Gastroesophageal sphincter (tissue), 4 donors: ENCODE measurements around the gene R3HDM2. TPM values are rescaled to one million over a fixed set of nuclear protein-coding genes. Genes with fewer than 3 reads are reported as not detected.

Experiments
- ATAC-seq: fragments of 150-250 bp; one replicate; pipeline ENCODE4 v1.9.1; 2016; ENCODE audit warnings: mild to moderate bottlenecking, moderate library complexity
- H3K27ac ChIP-seq, 4 donors: fragments of 200-600 bp; sonication (generic) in 3 of 4; 1 replicate in 3 of 4; 2 replicates in 1 of 4; pipeline ENCODE4 v1.5.1; 2016 to 2019
- H3K27me3 ChIP-seq: fragments of 200-600 bp; sonication (generic); one replicate; pipeline ENCODE4 v1.5.1; 2019
- H3K36me3 ChIP-seq, 2 donors: fragments of 200-600 bp; sonication (generic); one replicate each; pipeline ENCODE4 v1.5.1; 2019; ENCODE audit warnings: control low read depth in 1 of 2
- H3K4me1 ChIP-seq, 3 donors: fragments of 200-600 bp; sonication (generic); 1 replicate in 2 of 3; 2 replicates in 1 of 3; pipeline ENCODE4 v1.5.1; 2016 to 2019; ENCODE audit warnings: control low read depth in 2 of 3
- H3K4me3 ChIP-seq, 2 donors: fragments of 200-600 bp; sonication (generic); one replicate each; pipeline ENCODE4 v1.5.1; 2019; ENCODE audit warnings: mild to moderate bottlenecking in 1 of 2, moderate library complexity in 1 of 2
- H3K9me3 ChIP-seq, 3 donors: fragments of 200-600 bp; sonication (generic); one replicate each; pipeline ENCODE4 v1.5.1; 2017 to 2019; ENCODE audit warnings: control low read depth in 2 of 3
- EP300 ChIP-seq: sonication (generic); formaldehyde crosslinking; IDR thresholded peaks from one replicate; pipeline ENCODE4 v1.6.1; 2017; ENCODE audit warnings: antibody characterized with exemption, mild to moderate bottlenecking
- POLR2A ChIP-seq, 2 donors: fragments of 450-650 bp; IDR thresholded peaks; one replicate each; pipeline ENCODE4 v1.6.1; 2017; ENCODE audit warnings: antibody characterized with exemption in 2 of 2, mild to moderate bottlenecking in 2 of 2, moderate library complexity in 1 of 2
- POLR2AphosphoS5 ChIP-seq: sonication (generic); formaldehyde crosslinking; IDR thresholded peaks from one replicate; pipeline ENCODE4 v1.6.1; 2017; ENCODE audit warnings: antibody characterized with exemption
- WGBS, 2 donors: methylation state at CpG; one replicate each; pipeline ENCODE4 v1.1.5; 2018; ENCODE audit warnings: low coverage in 1 of 2; 5-methylcytosine and 5-hydroxymethylcytosine counted together
- total RNA-seq, 4 donors: library from RNA; depleted of rRNA; stranded (reverse); fragments of >200 nt; gene quantifications; one replicate each; pipeline ENCODE4 v1.1.0, GENCODE V29; 2016
- TF ChIP-seq, protein P1 (sequence below), 4 experiments: fragments of 200-600 bp in 2 of 4; fragments of 450-650 bp in 2 of 4; sonication (generic) in 1 of 4; IDR thresholded peaks; one replicate each; pipeline ENCODE4 v1.5.1; 2017 to 2019; ENCODE audit warnings: antibody characterized with exemption in 4 of 4, mild to moderate bottlenecking in 2 of 4, moderate library complexity in 2 of 4

The R3HDM2 gene
- total RNA-seq, 4 donors from 2014 or later = 38.0 to 60.1 (median 45.9) TPM

DNA sequence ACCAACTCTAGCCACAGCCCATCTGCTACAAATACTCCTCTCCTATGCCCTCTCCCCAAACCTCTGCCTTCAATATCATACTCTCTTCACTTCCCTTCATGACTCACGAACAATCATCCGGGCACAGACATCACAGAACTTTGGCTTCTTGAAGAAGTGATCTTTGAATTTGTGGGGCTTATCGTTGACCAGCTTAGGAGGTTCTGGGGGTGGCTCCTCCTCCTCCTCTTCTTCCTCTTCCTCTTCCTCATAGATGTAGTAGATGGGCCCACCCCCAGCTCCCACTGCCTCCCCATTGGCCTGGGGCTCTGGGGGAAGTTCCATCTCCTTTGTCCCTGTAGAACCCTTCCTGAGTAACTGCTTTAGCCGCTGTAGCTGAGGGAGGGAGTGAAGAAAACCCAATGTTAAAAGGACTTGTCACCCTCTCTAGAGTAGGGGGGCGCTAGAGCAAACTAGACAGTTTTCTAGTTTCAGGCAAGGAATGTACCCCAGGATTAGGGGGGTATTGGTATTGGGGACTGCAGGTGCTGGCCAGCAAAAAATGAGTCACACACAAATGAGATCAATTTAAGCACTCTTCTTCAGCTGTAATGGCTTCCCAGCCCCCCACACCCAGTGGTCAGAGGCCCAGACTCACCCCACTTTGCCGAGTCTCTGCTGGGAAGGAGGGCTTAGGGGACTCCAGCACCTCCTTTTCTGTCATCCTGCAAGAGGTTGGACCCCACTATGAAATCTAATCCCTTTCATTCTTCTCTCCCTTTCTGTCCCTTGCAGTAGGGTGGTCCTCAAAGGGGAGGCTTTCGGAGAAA lies 181.7 kb downstream of the R3HDM2 start:
- TF ChIP-seq, protein P1, sequence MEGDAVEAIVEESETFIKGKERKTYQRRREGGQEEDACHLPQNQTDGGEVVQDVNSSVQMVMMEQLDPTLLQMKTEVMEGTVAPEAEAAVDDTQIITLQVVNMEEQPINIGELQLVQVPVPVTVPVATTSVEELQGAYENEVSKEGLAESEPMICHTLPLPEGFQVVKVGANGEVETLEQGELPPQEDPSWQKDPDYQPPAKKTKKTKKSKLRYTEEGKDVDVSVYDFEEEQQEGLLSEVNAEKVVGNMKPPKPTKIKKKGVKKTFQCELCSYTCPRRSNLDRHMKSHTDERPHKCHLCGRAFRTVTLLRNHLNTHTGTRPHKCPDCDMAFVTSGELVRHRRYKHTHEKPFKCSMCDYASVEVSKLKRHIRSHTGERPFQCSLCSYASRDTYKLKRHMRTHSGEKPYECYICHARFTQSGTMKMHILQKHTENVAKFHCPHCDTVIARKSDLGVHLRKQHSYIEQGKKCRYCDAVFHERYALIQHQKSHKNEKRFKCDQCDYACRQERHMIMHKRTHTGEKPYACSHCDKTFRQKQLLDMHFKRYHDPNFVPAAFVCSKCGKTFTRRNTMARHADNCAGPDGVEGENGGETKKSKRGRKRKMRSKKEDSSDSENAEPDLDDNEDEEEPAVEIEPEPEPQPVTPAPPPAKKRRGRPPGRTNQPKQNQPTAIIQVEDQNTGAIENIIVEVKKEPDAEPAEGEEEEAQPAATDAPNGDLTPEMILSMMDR (IDR thresholded peaks at IDR 0.05) = no peak
- no peak for TF ChIP-seq POLR2AphosphoS5
- no peak for TF ChIP-seq POLR2A (IDR thresholded peaks at IDR 0.05)
- no peak for TF ChIP-seq EP300
- ATAC-seq = no peak
- H3K27ac ChIP-seq = no peak overlapping the region
- H3K27me3 ChIP-seq = peaks cover 47% of the 10 kb centered on the region
- peaks cover 0 to under 1% (median 0%) of the 10 kb centered on the region in 3 donors for H3K4me1 ChIP-seq
- WGBS, 2 donors = 70 to 87% methylated on average over 5 to 6 of the region's 7 CpGs
- H3K36me3 ChIP-seq = peaks cover 0 to 2% of the 10 kb centered on the region in 2 donors
- no peaks in the 10 kb centered on the region for H3K9me3 ChIP-seq
- H3K4me3 ChIP-seq = no peak overlapping the region

DNA sequence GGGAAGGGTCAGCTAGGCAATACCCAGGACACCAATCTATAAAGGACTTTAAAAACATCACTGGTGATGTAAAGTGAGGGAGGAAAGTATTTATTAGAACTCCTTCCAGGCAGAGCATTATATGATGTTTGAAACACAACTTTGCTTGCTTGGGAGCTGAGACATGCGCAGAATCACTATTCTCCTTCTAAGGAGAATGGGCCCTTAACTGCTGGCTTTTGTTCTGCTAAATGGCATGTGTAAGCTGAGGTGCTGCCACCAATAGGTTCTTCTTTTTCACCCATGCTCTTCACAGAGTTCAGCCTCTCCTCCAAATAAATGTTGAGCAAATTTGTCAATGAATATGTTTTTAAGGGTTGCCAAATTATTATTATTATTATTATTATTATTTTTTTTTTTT lies 183.8 kb downstream of the R3HDM2 start:
- Histone ChIP-seq H3K27ac (no peak overlapping the region), H3K36me3 (no peaks in the 10 kb centered on the region), H3K27me3 (peaks cover 68% of the 10 kb centered on the region), H3K4me3 (no peak overlapping the region), H3K4me1 (peaks cover 0 to 22% (median 17%) of the 10 kb centered on the region in 3 donors), H3K9me3 (no peaks in the 10 kb centered on the region)
- no peak for ATAC-seq
- TF ChIP-seq POLR2A (IDR thresholded peaks at IDR 0.05) (no peak), POLR2AphosphoS5 (no peak), EP300 (no peak)
- TF ChIP-seq, protein P1 (IDR thresholded peaks at IDR 0.05) = no peak
- WGBS, 2 donors = 83 to 89% methylated on average over 1 of the region's 1 CpG

DNA sequence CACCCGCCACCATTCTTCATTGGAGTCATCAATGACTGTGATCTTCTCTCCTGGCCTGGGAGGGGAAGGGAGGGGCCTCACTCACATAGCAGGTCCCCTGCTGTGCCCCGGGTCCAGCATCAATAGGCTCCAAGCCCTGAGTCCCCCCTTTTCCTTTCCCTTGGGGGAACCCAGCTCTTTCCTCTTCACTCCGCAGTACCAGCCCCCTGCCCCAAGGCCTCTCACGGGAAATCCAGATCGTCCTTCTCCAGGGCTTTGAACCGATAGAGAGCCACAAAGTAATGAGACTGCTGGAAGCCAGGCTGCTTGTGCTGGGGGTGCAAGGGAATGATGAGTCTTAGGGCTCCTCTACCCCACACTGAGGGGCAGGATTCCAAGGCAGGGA lies 186.5 kb downstream of the R3HDM2 start:
- Histone ChIP-seq H3K27me3 (peaks cover 90% of the 10 kb centered on the region), H3K4me3 (no peak overlapping the region), H3K9me3 (no peaks in the 10 kb centered on the region), H3K36me3 (no peaks in the 10 kb centered on the region), H3K27ac (no peak overlapping the region), H3K4me1 (peaks cover 2 to 49% (median 40%) of the 10 kb centered on the region in 3 donors)
- no peak for ATAC-seq
- WGBS, 2 donors = 43 to 56% methylated on average over 2 of the region's 6 CpGs
- TF ChIP-seq EP300 = no peak
- TF ChIP-seq, protein P1 (IDR thresholded peaks at IDR 0.05) = no peak
- TF ChIP-seq POLR2A (IDR thresholded peaks at IDR 0.05) = no peak
- no peak for TF ChIP-seq POLR2AphosphoS5

DNA sequence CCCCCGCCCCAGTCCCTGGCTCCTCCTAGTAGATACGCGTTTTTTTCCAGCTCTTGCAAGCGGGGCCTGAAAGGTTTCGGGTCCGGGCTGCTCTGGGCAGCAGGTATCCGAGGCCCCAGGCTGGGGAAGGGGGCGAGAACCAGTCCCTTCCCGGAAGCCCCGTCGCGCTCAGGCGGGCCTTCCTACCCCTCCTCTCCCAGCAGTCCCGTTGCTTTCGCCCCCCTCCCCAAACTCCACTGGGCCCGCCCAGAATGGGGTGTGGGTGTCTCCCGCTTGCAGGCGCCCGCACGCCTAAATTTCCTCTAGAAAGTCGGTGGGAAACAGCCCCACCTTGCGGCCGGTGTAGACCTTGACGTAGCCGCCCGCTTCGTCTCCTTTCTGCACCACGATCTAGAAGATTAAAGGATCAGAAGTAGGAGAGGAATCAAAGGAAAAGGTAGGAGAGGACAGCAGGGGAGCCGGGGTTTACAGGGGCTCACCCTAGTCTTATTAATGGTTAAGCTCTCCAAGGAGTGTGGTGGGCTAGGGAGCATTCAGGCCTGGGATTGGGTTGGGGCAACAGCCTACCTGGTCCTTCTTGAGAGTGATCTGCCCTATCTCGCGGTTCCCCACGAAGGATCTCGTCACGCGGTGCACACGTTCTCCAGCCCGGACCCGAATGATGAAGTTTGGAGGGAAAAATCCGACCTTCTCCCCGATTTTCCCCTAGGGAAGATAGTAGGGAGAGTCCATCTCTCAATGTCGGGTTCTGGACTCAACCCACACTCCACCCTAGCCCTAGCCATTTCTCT lies 187.1 kb downstream of the R3HDM2 start:
- H3K9me3 ChIP-seq = no peaks in the 10 kb centered on the region
- H3K4me1 ChIP-seq = peaks cover 2 to 55% (median 43%) of the 10 kb centered on the region in 3 donors
- peak overlapping the region in 1 of 2 donors; percentile 38 for H3K4me3 ChIP-seq
- ATAC-seq = peak; percentile 25
- no peak overlapping the region for H3K27ac ChIP-seq
- 3 to 14% methylated on average over 6 to 18 of the region's 41 CpGs for WGBS, 2 donors
- no peaks in the 10 kb centered on the region for H3K36me3 ChIP-seq
- H3K27me3 ChIP-seq = peaks cover 88% of the 10 kb centered on the region
- TF ChIP-seq, protein P1 (IDR thresholded peaks at IDR 0.05) = peak; percentile 72 to 83 (median 73)
- TF ChIP-seq POLR2AphosphoS5 = no peak
